Astrocyte of the spinal cord (primary cell): ENCODE results near the gene SINHCAF.
A peak's percentile ranks its signal among the peaks of the same experiment; 100 is the strongest.

ENCODE experiments used
- DNase-seq: peaks from one replicate; pipeline ENCODE4 v3.0.0; 2011; ENCODE audit warnings: low read depth, low spot score
- H3K4me3 ChIP-seq: 2 replicates; pipeline ENCODE4 v1.5.1; 2011; ENCODE audit warnings: low read depth, mild to moderate bottlenecking, low read length, moderate library complexity
- CTCF ChIP-seq: IDR thresholded peaks from 2 replicates; pipeline ENCODE4 v1.5.1; 2012; ENCODE audit warnings: low read depth, mild to moderate bottlenecking, low read length, inconsistent platforms
- in situ Hi-C: cut with HindIII; loops from 2 replicates; pipeline ENCODE4 v1.10.0; 2017; ENCODE audit warnings: low sequenced_read_pairs

SINHCAF gene

GRCh38 chr12:31316891-31317290 lies 9.1 kb downstream of the SINHCAF start:
- TF ChIP-seq CTCF: no peak
- DNase-seq: peak; percentile 10
- in situ Hi-C loops: no loop called here
- no peak overlapping the region for H3K4me3 ChIP-seq

GRCh38 chr12:31315784-31316465 lies 10.0 kb downstream of the SINHCAF start:
- in situ Hi-C loops: no loop called here
- DNase-seq: no peak
- no peak for TF ChIP-seq CTCF
- H3K4me3 ChIP-seq: no peak overlapping the region

GRCh38 chr12:31315044-31315715 lies 10.8 kb downstream of the SINHCAF start:
- no peak overlapping the region for H3K4me3 ChIP-seq
- in situ Hi-C loops: no loop called here
- no peak for DNase-seq
- no peak for TF ChIP-seq CTCF

- no peak overlapping the region for H3K4me3 ChIP-seq
- in situ Hi-C loops: no loop called here
- no peak for TF ChIP-seq CTCF
- DNase-seq: no peak
Measured at GRCh38 chr12:31312431-31312830, 13.5 kb downstream of the SINHCAF start.

- no peak overlapping the region for H3K4me3 ChIP-seq
- DNase-seq: no peak
- in situ Hi-C loops: no loop called here
- no peak for TF ChIP-seq CTCF
Measured at GRCh38 chr12:31311634-31312258, 14.2 kb downstream of the SINHCAF start.

GRCh38 chr12:31310488-31310887 lies 15.5 kb downstream of the SINHCAF start:
- DNase-seq: no peak
- TF ChIP-seq CTCF: no peak
- in situ Hi-C loops: no loop called here
- H3K4me3 ChIP-seq: no peak overlapping the region
